HL-60/S4 (cell line): ENCODE results near the gene LRRC74A.
"Not testable (repeated sequence)": the region's sequence is repeated elsewhere in the genome, so short reads cannot be mapped to it uniquely, and the experiment has no call there.

ENCODE experiments used
- in situ Hi-C: fragments of 300-500 bp; cut with MboI; formaldehyde crosslinking; loops from 2 replicates; pipeline ENCODE4 v1.14.3; 2022; ENCODE audit warnings: low sequenced_read_pairs

LRRC74A gene

DNA sequence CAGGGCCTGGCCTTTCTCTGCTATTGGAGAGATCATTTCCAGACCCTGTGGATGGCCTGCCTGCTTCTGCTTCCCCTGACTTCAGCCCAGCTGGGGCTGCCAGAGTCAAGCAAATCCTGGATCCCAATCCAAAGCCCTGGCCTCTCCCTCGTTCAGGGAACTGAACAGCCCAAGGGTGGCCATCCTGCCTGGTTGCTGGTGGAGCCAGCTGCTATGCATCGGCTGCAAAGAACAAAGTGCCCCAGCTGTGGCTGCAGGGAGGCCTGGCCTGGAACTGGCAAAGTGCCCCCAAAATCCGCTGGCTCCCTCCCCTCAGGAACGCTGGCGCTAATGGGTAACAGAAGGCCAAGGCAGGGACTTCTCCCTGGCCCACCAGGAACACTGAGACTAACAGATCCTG lies 56.4 kb downstream of the LRRC74A start:
- in situ Hi-C loops: loop anchor here (10.0 kb wide), 1 partner anchor 192 kb away; no protein-coding TSS in a partner anchor

DNA sequence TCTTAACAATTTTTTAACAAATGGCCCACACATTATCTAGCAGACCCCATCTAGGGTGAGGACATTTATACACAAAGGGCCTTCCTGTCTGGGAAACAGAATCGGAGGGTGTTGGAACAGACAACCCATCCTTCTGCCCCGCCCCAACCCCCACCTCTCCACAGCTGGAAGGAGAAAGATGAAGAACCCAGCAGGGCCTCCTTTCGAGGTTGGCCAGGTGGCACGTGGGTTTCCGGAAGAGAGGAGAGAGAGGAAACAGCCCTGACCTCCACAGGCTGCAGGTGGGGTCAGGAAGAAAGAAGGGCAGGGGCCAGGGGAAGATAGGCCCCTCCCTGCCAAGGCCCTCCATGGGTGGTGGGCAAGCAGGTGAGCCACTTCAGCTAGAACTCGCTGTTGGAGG lies 57.2 kb downstream of the LRRC74A start:
- in situ Hi-C loops: loop anchor here (10.0 kb wide), 1 partner anchor 191 kb away; no protein-coding TSS in a partner anchor

DNA sequence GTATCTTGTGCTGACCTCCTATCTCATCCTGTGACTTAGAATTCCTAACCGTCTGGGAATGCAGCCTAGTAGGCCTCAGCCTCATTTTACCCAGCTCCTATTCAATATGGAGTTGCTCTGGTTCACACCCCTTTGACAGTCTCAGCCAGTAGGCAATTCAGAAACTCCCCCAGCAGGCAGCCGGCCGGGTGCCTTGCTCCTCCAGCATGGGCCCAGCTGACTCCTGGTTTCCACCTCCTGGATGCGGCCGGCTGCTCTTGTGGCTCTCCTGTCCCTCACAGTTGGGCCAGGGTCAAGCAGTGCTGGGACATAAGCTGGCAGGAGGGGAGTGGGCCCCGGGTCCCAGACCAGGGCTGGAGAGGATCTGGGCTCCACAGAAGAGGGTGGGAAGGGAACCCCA lies 58.2 kb downstream of the LRRC74A start:
- in situ Hi-C loops: loop anchor here (10.0 kb wide), 1 partner anchor 190 kb away; no protein-coding TSS in a partner anchor

DNA sequence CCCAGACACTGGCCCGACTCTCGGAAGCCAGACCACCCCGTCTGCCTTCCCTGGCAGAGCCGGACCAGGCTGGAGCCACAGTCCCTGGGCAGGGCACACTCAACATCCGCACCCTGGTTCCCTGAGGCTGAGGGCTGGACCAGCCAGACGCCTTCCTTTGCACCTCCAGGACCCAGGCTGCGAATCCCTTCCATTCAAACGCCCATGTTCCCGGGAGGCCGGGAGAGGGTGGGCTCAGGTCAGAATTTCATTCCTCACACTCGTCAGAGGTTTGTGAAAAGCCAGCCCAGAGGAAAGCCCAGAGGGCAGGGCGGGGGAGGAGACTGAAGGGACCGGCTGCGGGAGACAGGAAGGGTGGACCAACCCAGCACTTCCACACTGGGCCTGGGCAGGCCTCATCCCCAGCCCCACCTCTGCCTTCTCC lies 58.7 kb downstream of the LRRC74A start:
- in situ Hi-C loops: loop anchor here (10.0 kb wide), 1 partner anchor 190 kb away; no protein-coding TSS in a partner anchor

DNA sequence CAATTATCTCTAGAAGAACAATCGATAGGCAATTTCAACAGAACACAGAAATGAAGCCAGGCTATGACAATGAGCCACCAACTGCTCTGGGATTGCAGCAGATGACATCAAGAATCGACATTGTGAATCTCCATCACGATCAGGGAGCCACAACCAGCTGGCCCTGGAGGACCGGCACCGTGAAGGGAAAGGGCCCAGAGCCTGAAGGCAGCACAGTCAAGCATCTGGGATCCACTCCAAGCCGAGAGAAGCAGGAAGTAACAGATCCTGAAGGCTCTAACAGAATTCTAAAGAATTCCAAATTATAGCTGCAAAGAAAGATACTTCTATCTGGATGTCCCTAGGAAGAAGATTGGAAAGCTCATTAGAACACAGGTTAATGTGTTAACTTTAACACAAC lies 61.0 kb downstream of the LRRC74A start:
- in situ Hi-C loops: loop anchor here (10.0 kb wide), 1 partner anchor 188 kb away; no protein-coding TSS in a partner anchor

DNA sequence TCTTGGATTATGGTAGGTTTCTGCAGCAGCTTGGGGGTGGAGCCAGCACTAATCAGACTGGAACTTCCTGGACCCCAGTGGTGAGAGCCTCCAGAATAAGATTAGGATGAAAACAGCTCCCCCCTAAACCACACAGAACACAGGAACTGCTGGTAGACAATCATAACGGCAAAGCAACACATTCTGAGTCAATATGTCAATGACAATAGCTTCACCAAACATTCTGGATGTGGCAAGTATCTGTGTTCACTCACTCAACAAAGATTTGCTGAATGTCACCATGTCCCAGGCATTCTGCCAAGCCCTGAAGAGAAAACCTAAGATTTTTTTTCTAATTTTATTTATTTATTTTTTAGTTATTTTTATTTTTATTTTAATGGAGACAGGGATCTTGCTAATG lies 65.2 kb downstream of the LRRC74A start:
- in situ Hi-C loops: no loop called here

DNA sequence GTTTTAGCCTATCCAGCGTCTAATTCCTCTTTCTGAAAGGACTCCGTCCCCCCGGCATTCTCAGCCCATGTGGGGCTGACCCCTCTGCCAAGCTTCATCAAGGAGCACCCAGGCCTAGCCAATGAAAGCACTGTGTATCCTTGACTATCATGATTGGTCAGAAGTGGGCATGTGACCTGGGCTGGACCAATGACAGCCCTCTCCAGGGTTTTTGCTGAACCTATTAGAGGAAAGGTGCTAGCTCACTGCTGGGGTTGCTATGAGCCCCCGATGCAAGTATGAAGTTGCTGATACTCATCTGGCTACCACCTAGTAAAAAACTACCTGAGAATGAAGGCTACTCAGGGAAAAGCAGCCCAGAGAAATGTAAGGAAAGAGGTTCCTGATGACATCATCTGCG lies 68.1 kb downstream of the LRRC74A start:
- in situ Hi-C loops: no loop called here

DNA sequence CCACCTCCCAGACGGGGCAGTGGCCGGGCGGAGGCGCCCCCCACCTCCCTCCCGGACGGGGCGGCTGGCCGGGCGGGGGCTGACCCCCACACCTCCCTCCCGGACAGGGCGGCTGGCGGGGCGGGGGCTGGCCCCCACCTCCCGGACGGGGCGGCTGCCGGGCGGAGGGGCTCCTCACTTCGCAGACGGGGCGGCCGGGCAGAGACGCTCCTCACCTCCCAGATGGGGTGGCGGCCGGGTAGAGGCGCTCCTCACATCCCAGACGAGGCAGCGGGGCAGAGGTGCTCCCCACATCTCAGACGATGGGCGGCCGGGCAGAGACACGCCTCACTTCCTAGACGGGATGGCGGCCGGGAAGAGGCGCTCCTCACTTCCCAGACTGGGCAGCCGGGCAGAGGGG lies 71.8 kb downstream of the LRRC74A start:
- in situ Hi-C loops: not testable (repeated sequence)

DNA sequence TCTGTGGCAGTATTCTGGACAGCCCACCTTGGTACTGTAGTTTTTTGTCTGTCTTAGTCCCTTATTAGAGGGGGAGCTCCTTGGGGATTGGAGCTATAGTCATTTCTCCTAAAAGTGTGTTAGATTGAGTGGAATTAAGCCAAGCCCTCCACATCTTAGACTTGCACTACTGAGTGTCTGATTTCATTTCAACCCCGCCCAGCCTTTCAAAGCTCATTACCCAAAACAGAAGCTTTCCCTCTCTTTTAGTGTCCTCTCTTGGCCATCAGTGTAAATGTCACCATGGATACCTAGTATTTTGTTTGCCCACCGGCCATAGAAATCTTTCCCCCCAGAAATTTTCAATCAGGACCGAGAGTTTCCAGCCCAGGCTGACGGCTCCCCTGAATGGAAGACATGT lies 74.5 kb downstream of the LRRC74A start:
- in situ Hi-C loops: no loop called here

DNA sequence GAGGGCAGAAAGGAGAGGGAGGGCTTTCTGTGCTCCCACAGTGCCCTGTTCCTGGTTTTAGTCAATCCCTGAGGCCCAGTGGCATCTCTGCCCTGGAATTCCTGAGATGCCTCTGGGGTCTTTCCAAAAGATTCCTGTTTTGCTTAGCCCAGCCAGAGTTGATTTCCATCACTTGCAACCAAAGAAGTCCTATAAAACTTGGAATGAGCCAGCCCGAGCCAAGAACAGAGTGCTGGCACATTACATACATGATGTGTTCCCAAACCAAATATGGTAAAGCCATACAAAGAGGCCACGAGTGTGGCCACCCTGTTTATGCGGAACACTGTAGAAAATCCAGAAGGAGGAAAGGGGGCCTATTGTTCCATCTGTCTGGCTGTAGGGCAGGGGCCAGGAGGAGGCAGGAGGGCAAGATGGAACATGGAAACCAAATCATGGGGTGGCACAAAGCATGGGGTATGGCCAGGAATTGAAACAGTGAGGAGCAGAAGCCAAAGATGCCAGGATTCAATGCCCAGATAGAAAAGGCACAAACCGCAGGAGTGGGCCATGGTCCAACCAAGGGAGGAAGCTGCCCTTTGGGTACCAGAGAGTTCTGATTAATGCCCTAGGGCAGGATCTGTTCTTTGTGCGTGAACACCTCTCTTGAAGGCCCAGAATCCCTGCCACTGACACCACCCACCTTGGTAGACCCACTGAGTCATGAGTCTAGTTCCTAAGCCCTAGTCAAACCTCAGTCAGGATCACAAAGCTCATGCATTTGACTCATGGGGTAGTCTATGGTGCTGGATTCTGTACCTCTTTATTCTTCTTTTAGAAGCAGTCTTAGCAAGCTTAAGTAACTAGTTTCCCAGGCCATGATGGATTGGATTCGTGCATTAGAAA lies 75.2 kb downstream of the LRRC74A start:
- in situ Hi-C loops: no loop called here

DNA sequence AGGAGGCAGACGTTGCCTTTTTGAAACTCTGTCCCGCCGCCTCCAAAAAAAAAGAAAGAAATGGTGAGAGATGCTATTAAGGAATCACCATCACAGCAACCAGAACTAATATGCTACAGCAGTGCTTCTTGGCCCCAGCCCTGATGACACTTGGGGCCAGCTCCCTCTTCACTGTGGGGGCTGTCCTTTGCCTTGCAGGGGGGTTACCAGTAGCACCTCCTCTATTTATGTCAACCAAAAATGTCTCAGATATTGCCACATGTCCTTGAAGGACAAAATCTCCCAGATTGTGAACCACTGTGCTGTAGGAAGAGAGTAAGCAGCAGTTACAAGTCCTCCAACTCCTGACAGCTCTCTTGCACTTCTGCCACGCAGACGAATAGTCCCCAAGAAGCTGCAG lies 76.4 kb downstream of the LRRC74A start:
- in situ Hi-C loops: no loop called here

DNA sequence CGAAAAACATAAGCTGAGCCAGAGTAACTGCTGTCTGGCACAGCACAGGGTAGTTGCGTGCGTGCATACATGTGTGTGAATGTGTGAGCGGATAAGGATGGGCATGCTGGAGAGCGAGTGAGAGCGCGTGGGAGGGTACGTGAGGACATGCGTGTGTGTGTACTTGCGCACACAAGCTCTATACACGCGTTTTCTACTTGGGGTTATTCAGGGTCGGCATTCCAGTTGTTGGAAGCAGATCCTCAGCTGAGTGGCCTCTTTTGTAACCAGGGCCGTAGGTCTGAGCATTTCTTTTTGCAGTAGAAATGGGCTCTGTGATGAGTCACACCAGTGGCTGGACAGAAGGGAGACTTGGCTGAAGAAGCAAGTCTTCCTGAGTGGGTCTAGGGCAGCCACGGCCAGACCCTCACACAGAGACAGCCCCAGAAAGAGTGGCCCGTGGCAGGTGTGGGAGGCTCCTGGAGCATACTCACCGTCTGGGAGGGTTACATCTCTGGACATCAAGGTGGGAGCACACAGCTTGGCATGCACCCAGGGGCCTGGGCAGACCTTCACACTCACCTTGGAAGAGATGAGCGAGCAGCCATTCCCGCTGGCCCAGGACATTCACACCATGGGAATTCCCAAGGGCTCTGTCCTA lies 78.0 kb downstream of the LRRC74A start:
- in situ Hi-C loops: no loop called here

DNA sequence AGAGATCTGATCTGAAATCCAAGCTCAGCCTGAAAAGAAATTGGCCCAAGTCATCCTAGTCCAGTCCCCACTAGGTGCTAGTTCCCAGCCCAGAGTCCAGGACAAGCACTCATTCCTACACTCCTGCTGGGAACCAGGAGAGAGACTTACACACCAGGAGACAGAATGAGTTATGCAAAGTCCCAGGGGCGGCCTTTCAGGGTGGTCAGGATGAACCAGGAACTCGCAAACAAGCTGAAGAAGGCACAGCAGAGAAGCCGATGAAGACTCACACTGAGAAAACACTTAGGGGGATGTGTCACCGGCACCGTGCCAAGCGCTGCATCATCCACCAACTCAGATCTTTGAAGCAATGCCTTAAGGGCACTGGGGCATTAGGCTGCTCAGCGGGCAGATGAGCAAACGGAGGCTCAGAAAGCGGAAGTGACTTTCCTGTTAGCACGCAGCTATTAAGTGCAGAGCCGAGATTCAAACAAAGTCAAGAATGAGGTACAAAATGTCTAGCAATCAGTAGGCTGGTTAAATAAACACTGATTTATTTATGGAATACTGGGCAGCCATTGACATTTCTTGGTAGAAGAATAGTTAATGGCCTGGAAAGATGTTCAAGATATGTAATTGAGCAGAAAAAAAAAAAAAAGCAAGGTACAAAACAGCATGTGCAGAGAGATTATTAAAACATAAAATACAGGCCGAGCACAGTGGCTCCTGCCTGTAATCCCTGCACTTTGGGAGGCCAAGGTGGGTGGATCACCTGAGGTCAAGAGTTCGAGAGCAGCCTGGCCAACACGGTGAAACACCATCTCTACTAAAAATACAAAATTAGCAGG lies 78.7 kb downstream of the LRRC74A start:
- in situ Hi-C loops: no loop called here

DNA sequence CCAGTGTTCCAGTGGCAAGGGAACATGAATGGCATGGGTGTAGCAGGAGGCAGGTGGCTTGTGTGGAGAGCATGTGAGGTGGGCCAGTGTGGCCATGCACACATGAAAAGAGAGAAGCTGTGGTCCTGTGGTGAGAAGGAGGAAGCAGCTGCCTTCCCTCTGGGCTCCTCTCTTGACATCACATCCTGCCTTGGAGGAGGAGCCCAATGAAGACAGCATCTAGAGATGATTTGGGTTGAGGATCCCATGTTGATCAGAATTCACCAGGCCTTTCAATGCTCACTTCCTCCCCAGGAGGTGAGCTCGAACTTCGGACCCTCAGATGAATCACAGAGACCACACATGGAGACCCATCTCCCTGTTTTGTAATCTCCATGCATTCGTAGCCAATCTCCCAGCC lies 82.6 kb downstream of the LRRC74A start:
- in situ Hi-C loops: no loop called here

DNA sequence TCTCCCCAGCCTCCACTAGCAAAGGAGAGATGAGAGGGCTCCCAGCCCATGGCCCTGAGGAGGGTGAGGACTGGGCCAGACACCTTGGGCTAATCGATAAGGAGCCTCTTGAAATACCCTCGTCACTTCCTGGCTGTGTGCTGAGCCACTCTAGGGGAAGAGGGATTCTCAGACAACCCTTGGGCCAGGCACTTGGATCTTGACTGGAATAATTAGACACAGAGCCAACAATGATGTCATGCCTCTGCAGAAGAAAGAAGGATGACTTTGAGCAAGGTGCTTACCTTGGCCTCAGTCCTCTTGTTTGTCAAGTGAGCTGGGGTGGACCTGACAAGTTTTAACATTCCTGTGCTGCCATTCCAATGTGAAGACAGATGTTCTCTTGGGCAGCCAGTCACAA lies 83.1 kb downstream of the LRRC74A start:
- in situ Hi-C loops: no loop called here

DNA sequence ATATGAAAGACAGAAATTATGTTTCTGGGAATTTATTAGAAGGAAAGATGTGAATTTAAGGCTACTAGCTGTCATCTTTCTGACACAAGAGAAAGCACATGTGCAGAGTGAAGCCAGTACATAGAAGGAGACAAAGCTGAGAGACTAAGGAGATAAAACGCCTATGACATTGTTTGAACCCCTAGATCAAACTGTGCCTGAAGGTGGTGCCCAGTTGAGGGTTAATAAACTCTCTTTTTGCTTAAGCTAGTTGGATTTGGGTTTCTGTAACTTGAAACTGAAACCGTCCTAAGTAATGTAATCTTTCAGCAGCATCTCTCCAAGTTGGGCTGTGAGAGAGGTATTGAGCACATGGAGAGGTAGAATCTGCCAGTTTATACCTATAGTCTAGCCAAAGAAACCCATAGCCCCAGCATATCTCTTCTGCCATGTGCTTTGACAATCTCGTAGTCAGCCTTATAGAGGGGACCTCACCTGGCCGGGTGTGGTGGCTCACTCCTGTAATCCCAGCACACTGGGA lies 84.2 kb downstream of the LRRC74A start:
- in situ Hi-C loops: loop anchor here (10.0 kb wide), 1 partner anchor 154 kb away; no protein-coding TSS in a partner anchor

DNA sequence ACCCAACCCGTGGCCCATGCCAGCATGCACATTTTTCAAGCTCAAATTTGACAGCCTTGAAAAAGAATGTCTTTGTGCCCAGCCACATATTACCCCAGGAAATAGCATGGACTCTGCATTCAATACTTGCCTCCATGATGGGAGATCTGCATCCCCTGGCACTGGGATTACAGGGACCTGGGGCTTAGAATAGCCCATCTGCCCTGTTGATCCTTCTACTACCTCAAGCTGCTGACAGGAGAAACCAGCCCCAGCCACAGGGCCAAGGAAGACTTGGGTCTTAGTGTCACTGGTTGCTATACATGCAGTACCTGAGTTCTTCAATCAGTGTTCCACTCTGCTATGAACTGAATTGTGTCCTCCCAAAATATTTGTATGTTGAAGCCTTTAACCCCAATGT lies 85.3 kb downstream of the LRRC74A start:
- in situ Hi-C loops: loop anchor here (10.0 kb wide), 1 partner anchor 153 kb away; no protein-coding TSS in a partner anchor

DNA sequence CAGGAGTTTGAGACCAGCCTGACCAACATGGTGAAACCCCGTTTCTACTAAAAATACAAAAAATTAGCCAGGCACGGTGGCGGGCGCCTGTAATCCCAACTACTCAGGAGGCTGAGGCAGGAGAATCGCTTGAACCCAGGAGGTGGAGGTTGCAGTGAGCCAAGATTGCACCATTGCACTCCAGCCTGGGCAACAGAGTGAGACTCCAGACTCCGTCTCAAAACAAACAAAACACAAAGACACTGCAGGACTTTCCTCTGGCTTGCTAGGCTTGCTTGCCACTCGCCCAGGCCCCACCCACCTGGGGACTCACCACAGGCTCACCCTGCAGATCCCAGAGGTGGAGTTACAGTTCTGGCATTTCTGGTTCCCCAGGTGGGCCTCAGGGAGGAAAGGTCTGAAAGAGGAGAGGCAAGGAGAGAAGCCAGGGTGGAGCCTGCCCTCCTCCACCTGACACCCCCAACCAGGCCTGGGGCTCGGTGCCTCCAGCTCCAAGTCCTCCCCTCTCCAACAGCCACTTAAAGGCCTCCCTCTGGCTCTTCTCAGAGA lies 88.4 kb downstream of the LRRC74A start:
- in situ Hi-C loops: loop anchor here (10.0 kb wide), 1 partner anchor 150 kb away; no protein-coding TSS in a partner anchor

DNA sequence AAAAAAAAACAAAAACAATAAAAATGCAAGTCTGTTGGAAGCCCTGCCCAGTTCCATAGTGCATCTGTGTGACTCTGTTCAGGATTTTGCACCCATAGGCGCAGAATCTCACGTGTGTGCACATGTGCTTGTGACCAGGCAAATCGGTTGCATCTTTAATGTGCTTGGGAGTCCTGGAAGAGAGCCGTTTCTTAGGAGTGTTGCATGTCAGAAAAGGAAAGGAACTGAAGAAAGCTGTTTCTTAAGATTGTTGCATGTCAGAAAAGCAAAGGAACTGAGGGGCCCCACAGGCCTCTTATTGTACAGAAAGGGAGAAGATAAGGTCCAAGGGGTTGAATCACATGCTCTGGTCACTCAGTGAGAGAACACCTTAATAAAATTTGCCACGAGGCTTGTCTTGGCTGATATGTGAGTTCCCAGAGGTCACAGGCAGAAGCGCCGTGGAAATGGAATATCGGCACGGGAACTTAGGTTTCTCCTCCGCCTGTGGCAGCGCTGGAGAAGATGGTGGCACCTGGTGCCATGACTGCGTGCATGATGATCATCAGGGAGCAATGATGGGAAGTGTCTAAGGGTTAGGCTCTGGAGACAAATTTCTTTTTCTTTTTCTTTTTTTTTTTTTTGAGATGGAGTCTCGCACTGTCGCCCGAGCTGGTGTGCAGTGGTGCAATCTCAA lies 90.0 kb downstream of the LRRC74A start:
- in situ Hi-C loops: loop anchor here (10.0 kb wide), 1 partner anchor 149 kb away; no protein-coding TSS in a partner anchor

DNA sequence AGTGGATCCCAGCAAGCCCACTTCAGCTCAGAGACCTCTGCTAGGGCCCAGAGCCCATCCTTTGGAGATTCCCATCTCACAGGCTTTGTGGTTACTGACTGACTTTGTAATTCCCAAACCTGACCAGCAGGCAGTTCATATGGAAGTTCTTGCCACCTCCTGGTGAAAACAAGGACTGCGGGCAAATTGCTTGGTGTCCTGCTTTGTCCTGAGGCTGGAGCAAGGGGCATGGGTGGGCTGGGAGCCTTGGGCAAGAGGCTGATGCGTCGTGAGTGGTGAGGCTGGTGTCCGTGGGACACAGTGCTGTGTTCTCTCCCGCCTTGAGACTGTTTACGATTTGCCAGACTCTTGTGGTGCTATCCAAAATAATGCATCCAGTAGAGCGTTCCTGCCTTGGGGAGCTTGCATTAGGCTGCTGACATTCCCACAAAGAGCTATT lies 91.0 kb downstream of the LRRC74A start:
- in situ Hi-C loops: loop anchor here (10.0 kb wide), 1 partner anchor 148 kb away; no protein-coding TSS in a partner anchor
